Epithelial cell of proximal tubule (primary cell): ENCODE data around the gene MARVELD3. TPM values are rescaled to one million over a fixed set of nuclear protein-coding genes. Genes with fewer than 3 reads are reported as not detected.
"Not testable (repeated sequence)": the region's sequence is repeated elsewhere in the genome, so short reads cannot be mapped to it uniquely, and the experiment has no call there.

Source experiments
- DNase-seq: peaks from one replicate; pipeline ENCODE4 v3.0.0-alpha.2; 2011; ENCODE audit warnings: low read depth
- H3K4me3 ChIP-seq: 2 replicates; pipeline ENCODE4 v1.5.1; 2011; ENCODE audit warnings: low read depth, mild to moderate bottlenecking, low read length
- CTCF ChIP-seq: conservative IDR thresholded peaks from 2 replicates; pipeline ENCODE4 v1.5.1; 2012; ENCODE audit warnings: low read depth, mild to moderate bottlenecking, low read length
- total RNA-seq: library from RNA; depleted of rRNA; stranded (reverse); fragments of >200 nt; gene quantifications from 2 replicates; pipeline ENCODE4 v1.2.3, GENCODE V29; 2015

Gene MARVELD3
- total RNA-seq, 1 donor from 2014 or later = 7.9 TPM

DNA sequence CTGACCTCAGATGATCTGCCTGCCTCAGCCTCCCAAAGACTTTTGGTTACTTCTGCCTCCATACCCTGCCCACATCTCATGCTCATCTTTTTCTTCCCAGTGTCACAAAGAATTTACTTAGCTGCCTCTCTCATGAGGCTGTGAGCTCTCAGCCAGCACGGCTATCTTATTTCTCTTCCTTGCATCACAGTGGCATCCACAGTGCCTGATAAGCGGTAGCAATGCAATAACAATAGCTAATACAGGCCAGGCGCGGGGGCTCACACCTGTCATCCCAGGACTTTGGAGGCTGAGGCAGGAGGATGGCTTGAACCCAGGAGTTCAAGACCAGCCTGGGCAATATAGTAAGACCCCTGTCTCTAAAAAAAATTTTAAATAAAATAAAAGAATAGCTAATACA lies 15.5 kb upstream of the MARVELD3 start:
- TF ChIP-seq CTCF = no peak
- H3K4me3 ChIP-seq = no peak overlapping the region
- no peak for DNase-seq

DNA sequence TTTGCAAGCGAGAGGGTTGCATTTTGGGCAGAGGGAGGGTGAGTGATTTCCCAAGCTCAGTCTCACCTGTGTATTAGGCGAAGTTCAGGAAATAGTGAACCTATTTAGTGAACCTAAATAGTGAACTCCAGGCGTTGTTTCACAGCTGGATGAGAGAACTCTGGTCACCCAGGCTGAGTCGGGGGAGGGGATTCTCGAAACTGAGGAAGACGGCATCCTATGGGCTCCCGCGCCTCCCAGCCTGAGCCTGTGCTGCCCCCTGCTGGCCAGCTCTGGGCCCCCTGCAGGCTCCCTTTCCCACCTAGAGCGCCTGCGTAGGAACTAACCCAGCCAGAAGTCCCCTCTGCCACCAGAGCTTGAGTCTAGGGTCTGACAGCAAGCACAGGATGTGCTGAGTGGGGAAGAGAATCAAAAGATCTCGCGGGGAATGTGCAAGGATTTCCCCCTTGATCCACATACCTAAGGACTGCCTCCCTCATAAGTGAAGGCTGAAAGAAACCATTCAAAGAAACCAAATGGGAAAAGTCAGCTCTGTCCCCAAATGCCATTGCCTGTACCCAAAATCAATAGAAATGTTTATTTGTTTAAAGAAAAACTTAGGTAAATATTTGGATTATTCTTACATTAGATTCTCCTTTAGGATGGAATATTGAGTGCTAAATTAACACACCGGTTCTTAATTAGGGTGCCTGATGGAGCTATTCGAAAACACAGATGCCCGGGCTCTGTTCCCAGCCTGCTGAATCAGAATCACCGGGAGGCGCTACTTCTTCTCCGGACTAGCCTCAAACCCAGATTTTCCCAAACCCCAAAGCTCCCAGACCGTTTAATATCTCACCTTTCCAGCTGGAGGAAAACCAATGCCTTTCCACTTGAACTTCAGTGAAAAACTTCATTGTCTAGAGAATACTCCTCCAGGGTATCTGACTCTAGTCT lies 14.8 kb upstream of the MARVELD3 start:
- H3K4me3 ChIP-seq = no peak overlapping the region
- TF ChIP-seq CTCF = peak; percentile 81
- DNase-seq = no peak

DNA sequence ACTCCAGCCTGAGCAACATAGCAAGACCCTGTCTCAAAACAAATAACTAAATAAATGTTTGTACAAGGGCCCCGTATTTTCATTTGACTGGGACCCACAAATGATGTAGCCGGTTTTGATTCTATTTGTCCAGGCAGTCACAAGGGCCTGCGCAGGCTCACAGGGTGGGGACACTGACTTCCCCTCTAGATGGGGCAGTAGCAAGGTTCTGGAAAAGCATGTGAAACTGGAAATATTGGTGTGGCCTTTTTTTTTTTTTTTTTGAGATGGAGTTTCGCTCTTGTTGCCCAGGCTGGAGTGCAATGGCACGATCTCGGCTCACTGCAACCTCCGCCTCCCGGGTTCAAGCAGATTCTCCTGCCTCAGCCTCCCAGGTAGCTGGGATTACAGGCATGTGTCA lies 11.0 kb upstream of the MARVELD3 start:
- not testable (repeated sequence) for DNase-seq, H3K4me3 ChIP-seq

- H3K4me3 ChIP-seq = no peak overlapping the region
- no peak for DNase-seq
- no peak for TF ChIP-seq CTCF
These were observed 7.6 kb upstream of the MARVELD3 start for GRCh38 chr16:71618429-71618828.

GRCh38 chr16:71622088-71622487 lies 3.9 kb upstream of the MARVELD3 start:
- DNase-seq = no peak
- TF ChIP-seq CTCF = no peak
- H3K4me3 ChIP-seq = no peak overlapping the region

DNA sequence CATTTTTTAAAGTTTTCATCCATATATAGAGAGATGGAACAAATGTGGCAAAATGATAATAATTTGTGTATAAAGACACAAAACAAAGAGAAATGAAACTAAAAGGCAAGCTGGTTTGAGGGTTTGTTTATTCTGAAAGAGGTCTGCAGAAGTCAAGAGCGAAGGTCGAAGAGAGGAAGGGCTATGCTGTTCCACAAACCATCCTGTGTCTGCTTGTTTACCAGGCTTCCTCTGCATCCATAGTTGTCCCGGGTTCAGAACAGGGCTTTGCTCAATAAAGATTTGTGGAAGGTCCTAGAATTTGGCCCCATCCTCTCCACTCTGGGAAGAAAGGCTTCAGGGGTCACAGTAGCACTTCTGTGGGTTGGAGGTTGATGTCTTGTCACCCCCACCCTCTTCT lies 2.4 kb upstream of the MARVELD3 start:
- DNase-seq = no peak
- no peak for TF ChIP-seq CTCF
- no peak overlapping the region for H3K4me3 ChIP-seq

DNA sequence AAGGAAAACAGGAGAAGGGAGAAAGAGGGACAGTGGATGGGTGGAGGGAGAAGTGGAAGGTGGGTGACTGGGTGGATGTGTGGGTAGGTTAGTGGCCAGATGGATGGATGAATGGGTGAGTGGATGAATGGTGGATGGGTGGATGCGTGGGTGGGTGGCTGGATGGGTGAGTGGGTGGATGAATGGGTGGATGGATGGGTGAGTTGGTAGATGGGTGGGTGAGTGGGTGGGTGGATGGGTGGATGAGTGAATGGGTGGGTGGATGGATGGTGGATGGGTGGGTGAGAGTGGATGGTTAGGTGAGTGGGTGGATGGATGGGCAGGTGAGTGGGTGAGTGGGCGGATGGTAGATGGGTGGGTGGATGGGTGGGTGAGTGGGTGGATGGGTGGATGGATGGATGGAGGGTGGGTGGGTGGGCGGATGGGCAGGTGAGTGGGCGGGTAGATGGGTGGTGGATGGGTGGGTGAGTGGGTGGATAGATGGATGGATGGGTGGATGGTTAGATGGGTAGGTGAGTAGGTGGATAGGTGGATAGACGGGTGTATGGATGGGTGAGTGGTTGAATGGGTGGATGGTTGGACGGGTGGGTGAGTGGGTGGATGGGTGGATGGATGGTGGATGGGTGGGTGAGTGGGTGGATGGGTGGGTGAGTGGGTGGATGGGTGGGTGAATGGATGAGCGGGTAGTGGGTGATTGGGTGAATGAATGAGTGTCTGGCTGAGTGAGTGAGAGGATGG lies 702 bp upstream of the MARVELD3 start:
- TF ChIP-seq CTCF = no peak
- no peak for DNase-seq
- no peak overlapping the region for H3K4me3 ChIP-seq
